ENCODE results near the gene ZNF622.

Gene ZNF622

GRCh38 chr5:16507716-16508115 lies 42.1 kb upstream of the ZNF622 start:
- no peak overlapping the region for H3K4me2 ChIP-seq (ENCODE audit: low read depth, low read length, poor library complexity, severe bottlenecking)
- no peaks in the 10 kb centered on the region for H4K20me1 ChIP-seq (ENCODE audit: insufficient read depth, low read length, poor library complexity, severe bottlenecking)
- H3K9me3 ChIP-seq (ENCODE audit: insufficient read depth, low read depth, low read length): no peaks in the 10 kb centered on the region
- H2AFZ ChIP-seq (ENCODE audit: low read length): no peak overlapping the region
- no peaks in the 10 kb centered on the region for H3K36me3 ChIP-seq (ENCODE audit: insufficient read depth, low read length)
- H3K9ac ChIP-seq (ENCODE audit: low read depth, low read length, poor library complexity, severe bottlenecking): no peak overlapping the region
- TF ChIP-seq EZH2phosphoT487 (IDR thresholded peaks at IDR 0.05; ENCODE audit: borderline replicate concordance): no peak
- TF ChIP-seq CTCF (conservative IDR thresholded peaks at IDR 0.05; ENCODE audit: low read length): no peak
- H3K79me2 ChIP-seq (ENCODE audit: insufficient read depth, low read length): no peaks in the 10 kb centered on the region
- no peaks in the 10 kb centered on the region for H3K27me3 ChIP-seq (ENCODE audit: insufficient read depth, low read length, poor library complexity, severe bottlenecking)
- H3K9me2 ChIP-seq (replicated peaks; ENCODE audit: low read depth, low read length): no peaks in the 10 kb centered on the region
- H3F3A ChIP-seq (ENCODE audit: low read depth): no peaks in the 10 kb centered on the region
- H3K4me3 ChIP-seq (ENCODE audit: low read length, poor library complexity, severe bottlenecking): no peak overlapping the region
- no peaks in the 10 kb centered on the region for H3K4me1 ChIP-seq (ENCODE audit: insufficient read depth, low read length, poor library complexity, severe bottlenecking)

- no peak overlapping the region for H3K4me2 ChIP-seq (ENCODE audit: low read depth, low read length, poor library complexity, severe bottlenecking)
- no peaks in the 10 kb centered on the region for H3K9me2 ChIP-seq (replicated peaks; ENCODE audit: low read depth, low read length)
- H4K20me1 ChIP-seq (ENCODE audit: insufficient read depth, low read length, poor library complexity, severe bottlenecking): no peaks in the 10 kb centered on the region
- H3K9me3 ChIP-seq (ENCODE audit: insufficient read depth, low read depth, low read length): no peaks in the 10 kb centered on the region
- no peaks in the 10 kb centered on the region for H3K27me3 ChIP-seq (ENCODE audit: insufficient read depth, low read length, poor library complexity, severe bottlenecking)
- no peaks in the 10 kb centered on the region for H3K4me1 ChIP-seq (ENCODE audit: insufficient read depth, low read length, poor library complexity, severe bottlenecking)
- H3K4me3 ChIP-seq (ENCODE audit: low read length, poor library complexity, severe bottlenecking): no peak overlapping the region
- H3K79me2 ChIP-seq (ENCODE audit: insufficient read depth, low read length): no peaks in the 10 kb centered on the region
- H2AFZ ChIP-seq (ENCODE audit: low read length): no peak overlapping the region
- H3F3A ChIP-seq (ENCODE audit: low read depth): no peaks in the 10 kb centered on the region
- H3K36me3 ChIP-seq (ENCODE audit: insufficient read depth, low read length): no peaks in the 10 kb centered on the region
- TF ChIP-seq EZH2phosphoT487 (IDR thresholded peaks at IDR 0.05; ENCODE audit: borderline replicate concordance): no peak
- no peak for TF ChIP-seq CTCF (conservative IDR thresholded peaks at IDR 0.05; ENCODE audit: low read length)
- H3K9ac ChIP-seq (ENCODE audit: low read depth, low read length, poor library complexity, severe bottlenecking): no peak overlapping the region
These were observed 40.3 kb upstream of the ZNF622 start for GRCh38 chr5:16505904-16506303.

GRCh38 chr5:16505140-16505891 lies 39.7 kb upstream of the ZNF622 start:
- Histone ChIP-seq H3F3A (ENCODE audit: low read depth) (no peaks in the 10 kb centered on the region), H3K36me3 (ENCODE audit: insufficient read depth, low read length) (no peaks in the 10 kb centered on the region), H3K9me2 (replicated peaks; ENCODE audit: low read depth, low read length) (no peaks in the 10 kb centered on the region), H3K4me2 (ENCODE audit: low read depth, low read length, poor library complexity, severe bottlenecking) (no peak overlapping the region), H4K20me1 (ENCODE audit: insufficient read depth, low read length, poor library complexity, severe bottlenecking) (no peaks in the 10 kb centered on the region), H3K4me3 (ENCODE audit: low read length, poor library complexity, severe bottlenecking) (no peak overlapping the region), H3K9ac (ENCODE audit: low read depth, low read length, poor library complexity, severe bottlenecking) (no peak overlapping the region), H2AFZ (ENCODE audit: low read length) (no peak overlapping the region), H3K4me1 (ENCODE audit: insufficient read depth, low read length, poor library complexity, severe bottlenecking) (no peaks in the 10 kb centered on the region), H3K27me3 (ENCODE audit: insufficient read depth, low read length, poor library complexity, severe bottlenecking) (no peaks in the 10 kb centered on the region), H3K79me2 (ENCODE audit: insufficient read depth, low read length) (no peaks in the 10 kb centered on the region), H3K9me3 (ENCODE audit: insufficient read depth, low read depth, low read length) (no peaks in the 10 kb centered on the region)
- no peak for TF ChIP-seq CTCF (conservative IDR thresholded peaks at IDR 0.05; ENCODE audit: low read length)
- TF ChIP-seq EZH2phosphoT487 (IDR thresholded peaks at IDR 0.05; ENCODE audit: borderline replicate concordance): no peak
